Measurements from ENCODE around the gene ITGB1.

DNA sequence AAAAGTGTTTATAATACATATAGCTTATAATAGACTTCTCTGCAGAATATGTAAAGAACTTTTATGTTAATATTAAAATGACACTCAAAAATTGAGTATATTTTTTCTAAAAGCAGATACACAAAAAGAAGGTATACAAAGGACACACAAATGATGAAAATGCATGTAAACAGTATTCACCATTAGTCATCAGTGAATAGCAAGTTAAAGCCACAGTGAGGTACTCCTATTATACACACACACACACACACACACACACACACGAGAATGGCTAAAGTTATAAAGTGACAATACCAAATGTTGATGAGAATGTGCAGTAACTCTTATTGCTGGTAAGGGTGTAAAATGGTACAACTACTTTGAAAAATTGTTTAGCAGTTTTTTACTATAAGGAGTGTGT, 92.9 kb downstream of the ITGB1 start:
- TF ChIP-seq, protein P1, sequence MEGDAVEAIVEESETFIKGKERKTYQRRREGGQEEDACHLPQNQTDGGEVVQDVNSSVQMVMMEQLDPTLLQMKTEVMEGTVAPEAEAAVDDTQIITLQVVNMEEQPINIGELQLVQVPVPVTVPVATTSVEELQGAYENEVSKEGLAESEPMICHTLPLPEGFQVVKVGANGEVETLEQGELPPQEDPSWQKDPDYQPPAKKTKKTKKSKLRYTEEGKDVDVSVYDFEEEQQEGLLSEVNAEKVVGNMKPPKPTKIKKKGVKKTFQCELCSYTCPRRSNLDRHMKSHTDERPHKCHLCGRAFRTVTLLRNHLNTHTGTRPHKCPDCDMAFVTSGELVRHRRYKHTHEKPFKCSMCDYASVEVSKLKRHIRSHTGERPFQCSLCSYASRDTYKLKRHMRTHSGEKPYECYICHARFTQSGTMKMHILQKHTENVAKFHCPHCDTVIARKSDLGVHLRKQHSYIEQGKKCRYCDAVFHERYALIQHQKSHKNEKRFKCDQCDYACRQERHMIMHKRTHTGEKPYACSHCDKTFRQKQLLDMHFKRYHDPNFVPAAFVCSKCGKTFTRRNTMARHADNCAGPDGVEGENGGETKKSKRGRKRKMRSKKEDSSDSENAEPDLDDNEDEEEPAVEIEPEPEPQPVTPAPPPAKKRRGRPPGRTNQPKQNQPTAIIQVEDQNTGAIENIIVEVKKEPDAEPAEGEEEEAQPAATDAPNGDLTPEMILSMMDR (IDR thresholded peaks at IDR 0.05): no peak
- TF ChIP-seq POLR2A (IDR thresholded peaks at IDR 0.05): no peak

Data from body of pancreas (tissue), 4 donors.